Measurements from ENCODE around the gene BCAS1. TPM values are rescaled to one million over a fixed set of nuclear protein-coding genes. Genes with fewer than 3 reads are reported as not detected.
A peak's percentile ranks its signal among the peaks of the same experiment; 100 is the strongest.

Gene BCAS1, protein sequence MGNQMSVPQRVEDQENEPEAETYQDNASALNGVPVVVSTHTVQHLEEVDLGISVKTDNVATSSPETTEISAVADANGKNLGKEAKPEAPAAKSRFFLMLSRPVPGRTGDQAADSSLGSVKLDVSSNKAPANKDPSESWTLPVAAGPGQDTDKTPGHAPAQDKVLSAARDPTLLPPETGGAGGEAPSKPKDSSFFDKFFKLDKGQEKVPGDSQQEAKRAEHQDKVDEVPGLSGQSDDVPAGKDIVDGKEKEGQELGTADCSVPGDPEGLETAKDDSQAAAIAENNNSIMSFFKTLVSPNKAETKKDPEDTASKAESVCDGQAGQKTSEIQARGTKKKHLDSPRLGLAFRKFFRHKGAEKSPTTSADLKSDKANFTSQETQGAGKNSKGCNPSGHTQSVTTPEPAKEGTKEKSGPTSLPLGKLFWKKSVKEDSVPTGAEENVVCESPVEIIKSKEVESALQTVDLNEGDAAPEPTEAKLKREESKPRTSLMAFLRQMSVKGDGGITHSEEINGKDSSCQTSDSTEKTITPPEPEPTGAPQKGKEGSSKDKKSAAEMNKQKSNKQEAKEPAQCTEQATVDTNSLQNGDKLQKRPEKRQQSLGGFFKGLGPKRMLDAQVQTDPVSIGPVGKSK
- polyA plus RNA-seq (2013, experiment 1 of 2) = not detected
- not detected for polyA plus RNA-seq (2013, experiment 2 of 2)

DNA sequence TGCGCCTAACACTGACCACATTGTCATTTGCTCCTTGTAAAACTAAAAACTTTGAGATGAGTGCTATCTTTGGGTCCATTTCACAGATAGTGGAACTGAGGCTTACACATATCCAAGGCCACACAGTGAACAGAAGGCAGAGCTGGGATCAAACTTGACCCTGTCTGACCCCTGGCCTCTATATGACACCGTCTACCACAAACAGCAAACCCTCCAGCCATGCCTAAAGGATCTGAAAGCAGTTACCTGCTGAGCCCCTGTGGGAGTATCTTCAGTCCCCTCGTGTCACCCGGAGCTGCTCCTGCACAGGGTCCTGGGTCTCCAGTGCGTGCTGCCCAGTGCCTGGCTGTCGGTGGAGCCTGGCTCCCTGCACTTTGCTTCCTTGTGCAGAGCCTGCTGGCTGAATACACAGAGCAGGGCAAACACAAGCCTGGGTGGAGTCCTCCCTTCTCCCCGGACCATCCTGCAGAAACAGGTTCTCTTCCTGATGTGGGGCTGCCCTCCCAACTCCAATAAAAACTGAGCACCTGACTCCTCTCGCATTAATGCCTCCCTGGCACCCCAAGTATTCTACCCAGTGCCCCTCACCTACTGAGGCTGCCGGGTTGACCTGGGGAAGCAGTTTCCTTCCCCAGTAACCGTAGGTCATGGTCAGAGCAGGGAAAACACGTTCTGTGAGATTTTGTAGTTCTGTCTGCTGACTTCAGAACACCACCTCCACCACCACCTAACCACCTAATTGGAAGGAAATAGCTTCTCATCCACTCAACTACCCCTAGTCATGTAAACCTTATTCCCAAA, at the start of gene BCAS1:
Gene BCAS1, minus strand, starts transcription at position 408 of the 801 bp plus-strand sequence. CDS start 11,876 bp downstream, outside the sequence.
- H3K4me3 ChIP-seq (ENCODE audit: low read length) = no peak within 1 kb of the TSS
- peak within 1 kb of the TSS; percentile 12; the same call in 1 of the 2 replicates for H3K27ac ChIP-seq (ENCODE audit: low read depth, low read length)
- WGBS = 77% methylated on average over 11 of the region's 11 CpGs
- H3K27me3 ChIP-seq (ENCODE audit: insufficient read depth, low read length) = no peaks in the 10 kb centered on the region
- H3K4me1 ChIP-seq (ENCODE audit: insufficient read depth, low read length) = peaks cover 37% of the 10 kb centered on the region
- H3K9ac ChIP-seq (ENCODE audit: low read depth, low read length) = no peak within 1 kb of the TSS
- H3K9me3 ChIP-seq (ENCODE audit: insufficient read depth, low read depth, low read length) = no peaks in the 10 kb centered on the region
- no peaks in the 10 kb centered on the region for H3K36me3 ChIP-seq (ENCODE audit: insufficient read depth, low read length)

DNA sequence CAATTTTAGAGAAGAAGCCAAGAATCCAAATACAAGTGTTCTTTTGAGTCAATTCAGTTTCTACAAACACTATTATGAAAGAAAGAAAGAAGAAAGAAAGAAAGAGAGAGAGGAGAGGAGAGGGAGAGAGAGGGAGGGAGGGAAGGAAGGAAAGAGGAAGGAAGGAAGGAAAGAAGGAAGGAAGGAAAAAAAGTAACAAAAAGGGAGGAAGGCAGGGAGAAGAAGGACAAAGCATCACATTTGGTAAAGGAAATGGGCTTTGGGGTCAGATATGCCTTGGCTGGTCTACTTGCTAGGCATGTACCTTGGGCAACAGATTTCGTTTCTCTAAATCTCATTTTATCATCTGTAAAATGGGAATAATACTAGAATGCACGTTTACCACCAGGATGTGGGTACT, 49.4 kb upstream of the BCAS1 start:
- Histone ChIP-seq H3K4me1 (ENCODE audit: insufficient read depth, low read length) (peaks cover 22% of the 10 kb centered on the region), H3K36me3 (ENCODE audit: insufficient read depth, low read length) (no peaks in the 10 kb centered on the region), H3K27me3 (ENCODE audit: insufficient read depth, low read length) (no peaks in the 10 kb centered on the region), H3K9me3 (ENCODE audit: insufficient read depth, low read depth, low read length) (no peaks in the 10 kb centered on the region), H3K9ac (ENCODE audit: low read depth, low read length) (no peak overlapping the region), H3K4me3 (ENCODE audit: low read length) (no peak overlapping the region), H3K27ac (ENCODE audit: low read depth, low read length) (no peak overlapping the region)
- 81% methylated on average over 2 of the region's 2 CpGs for WGBS

DNA sequence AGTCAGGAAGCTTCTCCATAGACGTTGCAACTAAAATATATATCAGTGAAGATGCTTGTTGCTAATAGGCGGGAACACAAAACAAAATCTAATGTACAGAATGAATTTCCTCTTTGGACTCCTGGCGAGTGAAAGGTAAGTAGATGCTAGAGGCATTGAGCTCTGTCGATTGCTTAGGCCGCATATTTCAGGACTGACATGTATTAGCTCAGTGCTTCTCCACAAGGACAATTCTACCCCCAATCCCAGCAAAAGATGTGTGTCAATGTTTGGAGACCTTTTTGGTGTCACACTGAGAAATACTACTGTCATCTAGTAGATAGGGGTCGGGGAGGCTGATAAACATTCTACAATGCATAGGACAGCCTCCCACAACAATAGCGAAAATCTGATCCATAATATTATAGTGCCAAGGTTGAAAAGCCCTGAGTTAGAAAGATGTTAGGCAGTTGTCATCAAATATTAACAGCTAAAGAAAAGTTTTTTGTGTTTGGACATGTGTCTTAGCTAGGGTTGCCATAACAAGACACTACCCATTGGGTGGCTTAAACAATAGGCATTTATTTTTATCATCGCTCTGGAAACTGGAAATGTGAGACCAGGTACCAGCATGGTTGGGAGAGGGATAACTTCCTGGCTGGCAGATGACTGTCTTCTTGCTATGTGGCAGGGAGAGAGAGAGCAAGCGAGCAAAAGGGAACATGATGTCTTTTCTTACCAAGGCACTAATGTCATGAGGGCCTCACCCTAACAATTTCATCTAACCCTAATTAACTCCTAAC, 48.0 kb upstream of the BCAS1 start:
- Histone ChIP-seq H3K9ac (ENCODE audit: low read depth, low read length) (no peak overlapping the region), H3K27ac (ENCODE audit: low read depth, low read length) (no peak overlapping the region), H3K9me3 (ENCODE audit: insufficient read depth, low read depth, low read length) (no peaks in the 10 kb centered on the region), H3K4me1 (ENCODE audit: insufficient read depth, low read length) (peaks cover 14% of the 10 kb centered on the region), H3K36me3 (ENCODE audit: insufficient read depth, low read length) (no peaks in the 10 kb centered on the region), H3K27me3 (ENCODE audit: insufficient read depth, low read length) (no peaks in the 10 kb centered on the region), H3K4me3 (ENCODE audit: low read length) (no peak overlapping the region)
- 95% methylated on average over 7 of the region's 9 CpGs for WGBS

DNA sequence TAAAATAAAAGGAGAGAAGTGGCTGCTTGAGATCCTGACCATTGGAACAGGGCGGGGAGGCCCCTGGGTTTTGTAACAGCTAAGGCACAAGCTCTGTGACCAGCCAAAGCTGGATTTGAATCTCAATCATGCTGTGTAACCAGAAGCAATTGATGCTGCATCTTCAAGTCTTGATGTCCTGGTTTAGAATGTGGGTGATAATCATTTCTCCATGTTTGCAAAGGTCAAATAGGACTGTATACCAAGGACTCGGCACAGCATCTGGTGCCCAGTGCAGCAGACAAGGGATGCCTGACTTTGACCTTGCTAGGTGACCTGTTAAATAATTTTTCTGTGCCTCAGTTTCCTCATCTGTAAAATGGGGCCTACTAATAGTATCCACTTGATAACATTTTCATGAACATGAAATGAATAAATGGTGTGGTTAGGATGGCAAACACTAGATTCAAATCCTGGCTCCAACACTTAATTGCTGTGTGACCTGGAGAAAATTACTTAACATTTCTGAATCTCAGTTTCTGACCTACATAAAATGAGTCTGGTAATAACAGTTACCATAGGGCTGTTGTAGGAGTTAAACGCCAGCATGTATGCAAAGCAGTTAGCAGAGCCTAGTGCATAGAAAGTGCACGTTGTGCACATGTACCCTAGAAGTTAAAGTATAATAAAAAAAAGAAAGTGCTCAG, 46.3 kb upstream of the BCAS1 start:
- no peak overlapping the region for H3K4me3 ChIP-seq (ENCODE audit: low read length)
- no peaks in the 10 kb centered on the region for H3K36me3 ChIP-seq (ENCODE audit: insufficient read depth, low read length)
- no peaks in the 10 kb centered on the region for H3K27me3 ChIP-seq (ENCODE audit: insufficient read depth, low read length)
- no peak overlapping the region for H3K9ac ChIP-seq (ENCODE audit: low read depth, low read length)
- no peak overlapping the region for H3K27ac ChIP-seq (ENCODE audit: low read depth, low read length)
- H3K4me1 ChIP-seq (ENCODE audit: insufficient read depth, low read length) = no peaks in the 10 kb centered on the region
- WGBS = 89% methylated on average over 4 of the region's 4 CpGs
- H3K9me3 ChIP-seq (ENCODE audit: insufficient read depth, low read depth, low read length) = no peaks in the 10 kb centered on the region

DNA sequence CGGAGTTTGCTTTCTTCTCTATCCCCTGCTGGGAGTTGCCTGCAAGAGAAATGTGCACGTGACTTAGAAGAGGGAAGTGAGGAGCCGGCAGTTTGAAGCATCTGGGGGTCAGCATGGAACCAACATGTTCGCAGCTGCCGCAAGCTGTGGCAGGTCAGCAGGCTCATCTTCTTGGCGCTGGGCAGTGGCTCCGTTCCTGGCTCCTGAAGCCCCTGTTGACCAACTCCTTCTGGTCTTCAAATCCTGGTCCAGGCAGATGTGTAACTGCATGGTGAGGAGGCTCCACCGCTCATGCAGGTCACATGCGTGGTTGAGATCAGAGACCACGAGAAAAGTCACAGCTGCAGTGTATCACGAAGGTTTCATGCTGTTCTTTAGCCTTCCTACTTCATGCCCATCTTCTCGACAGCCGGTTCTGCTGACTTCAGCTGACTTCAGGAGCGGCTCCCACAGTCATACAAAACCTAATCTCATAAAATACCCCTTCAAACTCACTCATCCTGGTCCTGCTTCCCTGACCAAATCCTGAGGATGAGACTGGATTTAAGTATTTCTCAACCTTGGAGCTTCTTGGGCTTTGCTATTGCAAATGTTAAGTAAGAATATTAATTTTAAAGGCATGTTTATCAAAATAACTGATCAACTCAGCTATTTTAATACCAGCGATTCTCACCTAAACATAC, 44.9 kb upstream of the BCAS1 start:
- Histone ChIP-seq H3K4me1 (ENCODE audit: insufficient read depth, low read length) (no peaks in the 10 kb centered on the region), H3K36me3 (ENCODE audit: insufficient read depth, low read length) (no peaks in the 10 kb centered on the region), H3K4me3 (ENCODE audit: low read length) (no peak overlapping the region), H3K9ac (ENCODE audit: low read depth, low read length) (no peak overlapping the region), H3K27me3 (ENCODE audit: insufficient read depth, low read length) (no peaks in the 10 kb centered on the region), H3K27ac (ENCODE audit: low read depth, low read length) (no peak overlapping the region), H3K9me3 (ENCODE audit: insufficient read depth, low read depth, low read length) (no peaks in the 10 kb centered on the region)
- WGBS = 94% methylated on average over 15 of the region's 15 CpGs

DNA sequence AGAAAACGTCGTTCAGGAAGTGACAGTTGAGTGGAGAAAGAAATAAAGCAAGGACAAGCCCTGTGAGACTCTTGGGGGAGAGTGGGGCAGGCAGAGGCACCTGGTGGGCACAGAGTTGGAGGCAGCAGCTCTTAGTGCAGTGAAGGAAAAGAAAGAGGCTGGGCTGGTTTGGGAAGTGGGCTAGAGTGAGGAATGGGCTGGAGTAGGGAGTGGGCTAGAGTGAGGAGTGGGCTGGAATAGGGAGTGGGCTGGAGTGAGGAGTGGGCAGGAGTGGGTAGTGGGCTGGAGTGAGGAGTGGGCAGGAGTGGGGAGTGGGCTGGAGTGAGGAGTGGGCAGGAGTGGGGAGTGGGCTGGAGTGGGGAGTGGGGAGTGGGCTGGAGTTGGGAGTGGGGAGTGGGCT, 43.7 kb upstream of the BCAS1 start:
- Histone ChIP-seq H3K9ac (ENCODE audit: low read depth, low read length) (no peak overlapping the region), H3K36me3 (ENCODE audit: insufficient read depth, low read length) (no peaks in the 10 kb centered on the region), H3K27me3 (ENCODE audit: insufficient read depth, low read length) (no peaks in the 10 kb centered on the region), H3K9me3 (ENCODE audit: insufficient read depth, low read depth, low read length) (no peaks in the 10 kb centered on the region), H3K27ac (ENCODE audit: low read depth, low read length) (no peak overlapping the region), H3K4me3 (ENCODE audit: low read length) (no peak overlapping the region), H3K4me1 (ENCODE audit: insufficient read depth, low read length) (no peaks in the 10 kb centered on the region)
- 82% methylated on average over 2 of the region's 2 CpGs for WGBS

DNA sequence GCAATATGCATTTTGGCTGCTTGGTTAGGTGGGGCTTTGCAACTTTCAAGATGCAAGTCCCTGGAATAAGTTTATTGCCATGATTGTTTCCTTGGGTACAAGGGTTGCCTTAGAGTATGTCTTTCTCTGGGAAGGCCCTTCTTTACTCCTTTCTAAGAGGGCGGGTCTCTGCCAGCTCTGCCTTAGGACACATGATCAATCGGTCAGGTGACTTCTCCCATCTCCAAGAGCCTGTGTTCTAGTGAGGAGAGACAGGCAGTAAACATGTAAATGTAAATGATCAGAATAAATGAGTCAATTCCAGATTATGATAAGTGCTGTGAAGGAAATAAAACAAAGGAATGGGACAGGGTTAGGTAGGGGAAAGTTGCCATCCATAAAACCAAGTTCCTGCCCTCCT, 43.2 kb upstream of the BCAS1 start:
- Histone ChIP-seq H3K9me3 (ENCODE audit: insufficient read depth, low read depth, low read length) (no peaks in the 10 kb centered on the region), H3K4me1 (ENCODE audit: insufficient read depth, low read length) (no peaks in the 10 kb centered on the region), H3K36me3 (ENCODE audit: insufficient read depth, low read length) (no peaks in the 10 kb centered on the region), H3K9ac (ENCODE audit: low read depth, low read length) (no peak overlapping the region), H3K4me3 (ENCODE audit: low read length) (no peak overlapping the region), H3K27me3 (ENCODE audit: insufficient read depth, low read length) (no peaks in the 10 kb centered on the region), H3K27ac (ENCODE audit: low read depth, low read length) (no peak overlapping the region)
- 90% methylated on average over 2 of the region's 2 CpGs for WGBS

DNA sequence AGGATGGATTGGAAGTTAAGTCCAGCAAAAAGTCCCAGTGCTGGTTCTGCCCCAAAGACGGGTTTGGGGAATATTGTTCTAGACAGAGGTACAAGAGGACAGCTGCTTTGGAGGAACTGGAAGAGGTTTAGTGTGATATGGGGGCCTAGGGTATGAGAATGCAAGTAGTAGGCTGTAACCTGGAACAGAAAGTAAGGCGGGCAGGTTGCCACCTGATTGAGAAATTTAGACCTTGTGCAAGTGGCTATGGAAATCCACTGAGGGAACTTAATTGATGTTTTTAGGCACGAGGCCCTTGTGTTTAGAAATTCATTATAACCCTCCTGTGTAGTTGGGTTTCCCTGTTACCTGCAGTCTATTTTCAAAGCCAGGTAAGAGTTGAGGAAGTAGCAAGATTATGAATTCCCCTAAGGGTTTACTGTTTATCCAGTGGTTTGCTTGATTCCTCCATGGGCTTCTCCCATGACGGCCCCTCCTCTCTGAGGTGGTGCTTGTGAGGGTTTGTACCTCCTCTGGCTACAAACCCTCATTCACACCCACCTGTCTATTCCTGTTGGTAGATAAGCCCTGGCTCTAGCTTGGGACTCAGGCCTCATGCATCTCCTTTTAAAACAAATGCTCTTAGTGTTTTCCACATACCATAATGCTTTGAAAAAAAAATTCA, 42.0 kb upstream of the BCAS1 start:
- H3K4me1 ChIP-seq (ENCODE audit: insufficient read depth, low read length) = no peaks in the 10 kb centered on the region
- H3K9me3 ChIP-seq (ENCODE audit: insufficient read depth, low read depth, low read length) = no peaks in the 10 kb centered on the region
- WGBS = 71% methylated on average over 3 of the region's 4 CpGs
- H3K4me3 ChIP-seq (ENCODE audit: low read length) = no peak overlapping the region
- no peaks in the 10 kb centered on the region for H3K27me3 ChIP-seq (ENCODE audit: insufficient read depth, low read length)
- no peak overlapping the region for H3K27ac ChIP-seq (ENCODE audit: low read depth, low read length)
- no peaks in the 10 kb centered on the region for H3K36me3 ChIP-seq (ENCODE audit: insufficient read depth, low read length)
- H3K9ac ChIP-seq (ENCODE audit: low read depth, low read length) = no peak overlapping the region

DNA sequence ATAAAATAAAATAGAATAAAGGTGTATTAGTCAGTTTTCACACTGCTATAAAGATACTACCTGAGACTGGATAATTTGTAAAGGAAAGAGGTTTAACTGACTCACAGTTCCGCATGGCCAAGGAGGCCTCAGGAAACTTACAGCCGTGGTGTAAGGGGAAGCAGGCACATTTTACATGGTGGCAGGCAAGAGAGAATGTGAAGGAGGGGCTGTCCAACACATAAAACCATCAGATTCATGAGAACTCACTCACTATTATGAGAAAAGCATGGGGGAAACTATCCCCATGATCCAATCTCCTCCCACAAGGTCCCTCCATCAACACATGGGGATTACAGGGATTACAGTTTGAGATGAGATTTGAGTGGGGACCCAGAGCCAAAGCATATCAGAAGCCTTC, 41.1 kb upstream of the BCAS1 start:
- WGBS = 86% methylated on average over 2 of the region's 2 CpGs
- H3K27me3 ChIP-seq (ENCODE audit: insufficient read depth, low read length) = no peaks in the 10 kb centered on the region
- H3K36me3 ChIP-seq (ENCODE audit: insufficient read depth, low read length) = no peaks in the 10 kb centered on the region
- H3K9ac ChIP-seq (ENCODE audit: low read depth, low read length) = no peak overlapping the region
- H3K9me3 ChIP-seq (ENCODE audit: insufficient read depth, low read depth, low read length) = no peaks in the 10 kb centered on the region
- no peak overlapping the region for H3K4me3 ChIP-seq (ENCODE audit: low read length)
- no peak overlapping the region for H3K27ac ChIP-seq (ENCODE audit: low read depth, low read length)
- no peaks in the 10 kb centered on the region for H3K4me1 ChIP-seq (ENCODE audit: insufficient read depth, low read length)

Data from HUES64 (cell line).